ENCODE measurements around the gene CDH4. TPM values are rescaled to one million over a fixed set of nuclear protein-coding genes. Genes with fewer than 3 reads are reported as not detected.

The CDH4 gene
- total and polyA plus RNA-seq, 5 donors from 2014 or later, result 0.07 to 0.69 (median 0.49) TPM; not detected in 1

DNA sequence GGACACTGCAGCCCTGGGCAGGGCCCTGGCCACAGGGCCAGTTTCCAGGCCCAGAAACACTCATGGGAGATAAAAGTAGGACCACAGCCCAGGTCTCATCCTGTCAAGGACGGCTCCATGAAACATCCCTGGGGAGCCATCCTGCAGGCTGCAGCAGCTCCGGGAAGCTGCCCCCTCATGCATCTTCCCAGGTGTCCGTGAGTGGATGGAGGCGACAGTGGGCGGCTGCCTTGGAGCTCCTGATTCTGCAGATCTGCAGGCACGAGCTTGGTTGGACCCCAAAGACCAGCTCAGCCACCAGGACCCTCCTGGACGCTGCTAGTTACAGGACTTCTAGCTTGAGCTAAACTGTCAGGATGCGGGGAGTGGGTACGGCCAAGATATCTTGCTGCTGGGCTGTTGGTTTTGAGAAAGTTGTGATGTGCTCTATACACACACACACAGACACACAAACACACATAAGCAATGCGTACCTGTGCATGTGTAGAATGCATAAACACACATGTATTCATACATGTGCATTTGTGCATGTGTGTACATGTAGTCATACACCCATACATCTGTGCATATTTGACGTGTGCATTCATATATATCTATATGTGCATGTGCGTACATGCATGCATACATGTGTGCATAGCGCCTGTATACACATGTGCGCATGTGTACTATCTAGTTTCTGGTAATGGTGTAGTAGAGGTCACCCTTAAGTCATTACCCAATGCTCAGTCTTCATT is 515.9 kb downstream of the CDH4 start:
- Histone ChIP-seq H3K4me3 (ENCODE audit: low read depth, low read length) (no peak overlapping the region), H3K27me3 (ENCODE audit: control insufficient read depth, insufficient read depth, low read length) (no peaks in the 10 kb centered on the region), H3K4me1 (ENCODE audit: control insufficient read depth, insufficient read depth, low read length, poor library complexity, severe bottlenecking) (no peaks in the 10 kb centered on the region), H3K27ac (ENCODE audit: insufficient read depth, low read length, poor library complexity, severe bottlenecking) (no peak overlapping the region), H3K9me3 (ENCODE audit: control insufficient read depth in 2 of 2, low read length in 2 of 2) (no peaks in the 10 kb centered on the region), H3K36me3 (ENCODE audit: control insufficient read depth, insufficient read depth, low read length) (no peaks in the 10 kb centered on the region)
- no peak overlapping the region for H3K4me3 Mint-ChIP-seq
- ATAC-seq (ENCODE audit: low read depth in 2 of 2) (no peak), DNase-seq (no peak)
- no peaks in the 10 kb centered on the region for H3K4me1 Mint-ChIP-seq
- H3K36me3 Mint-ChIP-seq, result no peaks in the 10 kb centered on the region
- no peaks in the 10 kb centered on the region for H3K27me3 Mint-ChIP-seq
- H3K27ac Mint-ChIP-seq, result no peak overlapping the region
- peaks cover 0 to 2% (median 0%) of the 10 kb centered on the region in 7 donors for H3K9me3 Mint-ChIP-seq

GRCh38 chr20:61768571-61769285 is 516.7 kb downstream of the CDH4 start:
- H3K4me3 Mint-ChIP-seq, result no peak overlapping the region
- H3K9me3 Mint-ChIP-seq, result peaks cover 0 to 2% (median 0%) of the 10 kb centered on the region in 7 donors
- H3K4me3 ChIP-seq (ENCODE audit: low read depth, low read length), result no peak overlapping the region
- H3K27ac Mint-ChIP-seq, result no peak overlapping the region
- no peaks in the 10 kb centered on the region for H3K9me3 ChIP-seq (ENCODE audit: control insufficient read depth in 2 of 2, low read length in 2 of 2)
- no peaks in the 10 kb centered on the region for H3K36me3 ChIP-seq (ENCODE audit: control insufficient read depth, insufficient read depth, low read length)
- H3K27me3 Mint-ChIP-seq, result no peaks in the 10 kb centered on the region
- no peak for DNase-seq
- no peaks in the 10 kb centered on the region for H3K4me1 ChIP-seq (ENCODE audit: control insufficient read depth, insufficient read depth, low read length, poor library complexity, severe bottlenecking)
- H3K27ac ChIP-seq (ENCODE audit: insufficient read depth, low read length, poor library complexity, severe bottlenecking), result no peak overlapping the region
- no peak for ATAC-seq (ENCODE audit: low read depth in 2 of 2)
- no peaks in the 10 kb centered on the region for H3K4me1 Mint-ChIP-seq
- no peaks in the 10 kb centered on the region for H3K27me3 ChIP-seq (ENCODE audit: control insufficient read depth, insufficient read depth, low read length)
- no peaks in the 10 kb centered on the region for H3K36me3 Mint-ChIP-seq

- no peaks in the 10 kb centered on the region for H3K4me1 ChIP-seq (ENCODE audit: control insufficient read depth, insufficient read depth, low read length, poor library complexity, severe bottlenecking)
- no peaks in the 10 kb centered on the region for H3K27me3 ChIP-seq (ENCODE audit: control insufficient read depth, insufficient read depth, low read length)
- H3K4me1 Mint-ChIP-seq, result no peaks in the 10 kb centered on the region
- H3K9me3 Mint-ChIP-seq, result peaks cover 0 to 2% (median 0%) of the 10 kb centered on the region in 7 donors
- no peak overlapping the region for H3K27ac Mint-ChIP-seq
- no peak overlapping the region for H3K27ac ChIP-seq (ENCODE audit: insufficient read depth, low read length, poor library complexity, severe bottlenecking)
- no peaks in the 10 kb centered on the region for H3K36me3 ChIP-seq (ENCODE audit: control insufficient read depth, insufficient read depth, low read length)
- no peak overlapping the region for H3K4me3 Mint-ChIP-seq
- H3K36me3 Mint-ChIP-seq, result no peaks in the 10 kb centered on the region
- H3K27me3 Mint-ChIP-seq, result no peaks in the 10 kb centered on the region
- no peak overlapping the region for H3K4me3 ChIP-seq (ENCODE audit: low read depth, low read length)
- no peak for ATAC-seq (ENCODE audit: low read depth in 2 of 2)
- no peak for DNase-seq
- no peaks in the 10 kb centered on the region for H3K9me3 ChIP-seq (ENCODE audit: control insufficient read depth in 2 of 2, low read length in 2 of 2)
These were observed 517.3 kb downstream of the CDH4 start for GRCh38 chr20:61769286-61769832.

GRCh38 chr20:61770113-61770585 is 518.1 kb downstream of the CDH4 start:
- Mint-ChIP-seq H3K4me1 (no peaks in the 10 kb centered on the region), H3K4me3 (no peak overlapping the region), H3K27me3 (peaks cover 6% of the 10 kb centered on the region), H3K36me3 (no peaks in the 10 kb centered on the region), H3K9me3 (no peaks in the 10 kb centered on the region), H3K27ac (peak overlapping the region in 1 of 3 donors; percentile 26)
- Histone ChIP-seq H3K9me3 (ENCODE audit: control insufficient read depth in 2 of 2, low read length in 2 of 2) (no peaks in the 10 kb centered on the region), H3K4me1 (ENCODE audit: control insufficient read depth, insufficient read depth, low read length, poor library complexity, severe bottlenecking) (no peaks in the 10 kb centered on the region), H3K4me3 (ENCODE audit: low read depth, low read length) (no peak overlapping the region), H3K36me3 (ENCODE audit: control insufficient read depth, insufficient read depth, low read length) (no peaks in the 10 kb centered on the region), H3K27ac (ENCODE audit: insufficient read depth, low read length, poor library complexity, severe bottlenecking) (no peak overlapping the region), H3K27me3 (ENCODE audit: control insufficient read depth, insufficient read depth, low read length) (no peaks in the 10 kb centered on the region)
- DNase-seq, result no peak
- ATAC-seq (ENCODE audit: low read depth in 2 of 2), result no peak

DNA sequence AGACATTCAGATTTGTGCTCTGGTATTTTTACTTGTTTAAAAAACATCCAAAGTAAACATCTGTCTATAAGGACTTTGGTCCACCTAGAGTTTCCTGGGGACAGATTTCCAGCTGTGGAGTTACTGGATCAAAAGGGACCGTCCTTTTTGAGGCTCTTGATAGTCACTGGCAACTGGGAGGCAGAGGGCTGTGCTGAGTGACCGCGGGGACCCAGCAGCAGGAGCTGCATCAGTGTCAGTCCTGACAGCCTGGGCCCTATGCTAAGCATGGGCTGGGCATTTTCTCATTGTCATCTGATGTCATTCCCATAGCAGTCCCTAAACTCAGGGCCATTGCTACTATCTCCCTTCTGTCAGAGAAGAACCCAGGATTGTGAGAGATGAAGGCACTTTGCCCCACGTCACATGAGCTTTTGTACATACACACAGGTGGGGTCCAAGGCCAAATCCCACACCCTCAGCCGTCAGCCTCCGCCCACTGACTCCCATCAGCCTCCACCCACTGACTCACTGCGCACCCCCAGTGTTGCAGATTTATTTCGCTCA is 519.8 kb downstream of the CDH4 start:
- ATAC-seq (ENCODE audit: low read depth in 2 of 2) (no peak), DNase-seq (no peak)
- Histone ChIP-seq H3K36me3 (ENCODE audit: control insufficient read depth, insufficient read depth, low read length) (no peaks in the 10 kb centered on the region), H3K27me3 (ENCODE audit: control insufficient read depth, insufficient read depth, low read length) (no peaks in the 10 kb centered on the region), H3K9me3 (ENCODE audit: control insufficient read depth in 2 of 2, low read length in 2 of 2) (no peaks in the 10 kb centered on the region), H3K4me1 (ENCODE audit: control insufficient read depth, insufficient read depth, low read length, poor library complexity, severe bottlenecking) (no peaks in the 10 kb centered on the region), H3K27ac (ENCODE audit: insufficient read depth, low read length, poor library complexity, severe bottlenecking) (no peak overlapping the region), H3K4me3 (ENCODE audit: low read depth, low read length) (no peak overlapping the region)
- Mint-ChIP-seq H3K36me3 (no peaks in the 10 kb centered on the region), H3K27ac (no peak overlapping the region), H3K4me3 (no peak overlapping the region), H3K4me1 (no peaks in the 10 kb centered on the region), H3K9me3 (peaks cover 0 to 3% (median 0%) of the 10 kb centered on the region in 7 donors), H3K27me3 (peaks cover 6% of the 10 kb centered on the region)

DNA sequence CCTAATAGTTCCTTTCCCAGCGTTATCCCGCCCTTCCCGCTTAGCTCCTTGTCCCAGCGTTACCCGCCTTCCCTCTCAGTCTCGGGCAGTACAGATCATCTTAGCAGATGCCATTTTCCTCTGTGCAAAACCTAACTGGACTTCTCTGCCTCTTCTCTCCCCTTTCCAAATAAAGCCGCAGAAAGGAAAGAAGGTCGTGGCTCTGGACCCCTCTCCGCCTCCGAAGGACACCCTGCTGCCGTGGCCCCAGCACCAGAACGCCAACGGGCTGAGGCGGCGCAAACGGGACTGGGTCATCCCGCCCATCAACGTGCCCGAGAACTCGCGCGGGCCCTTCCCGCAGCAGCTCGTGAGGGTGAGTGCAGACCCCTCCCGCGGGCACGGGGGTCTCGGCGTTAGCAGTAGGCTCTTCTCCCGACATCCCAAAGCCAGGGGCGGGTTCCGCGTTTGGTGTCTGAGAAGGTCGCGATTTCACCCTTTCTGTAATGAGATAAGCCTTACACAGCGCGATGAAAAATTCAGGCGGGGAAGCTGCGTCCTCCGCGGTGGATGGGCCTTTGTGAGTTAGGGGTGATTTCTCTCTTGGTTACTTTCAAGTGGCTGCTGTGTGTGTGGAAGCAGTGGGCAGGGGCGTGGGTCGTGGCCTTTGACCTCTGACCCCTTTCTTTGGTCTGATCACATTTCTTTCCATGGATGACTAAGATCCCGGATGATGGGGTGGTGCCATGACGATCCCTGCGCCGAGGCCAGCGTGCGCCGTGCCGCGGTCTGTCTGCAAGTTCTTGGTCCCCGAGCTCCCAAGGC is 521.0 kb downstream of the CDH4 start:
- H3K36me3 ChIP-seq (ENCODE audit: control insufficient read depth, insufficient read depth, low read length), result no peaks in the 10 kb centered on the region
- Mint-ChIP-seq H3K27me3 (peaks cover 6% of the 10 kb centered on the region), H3K36me3 (no peaks in the 10 kb centered on the region), H3K9me3 (peaks cover 0 to 3% (median 0%) of the 10 kb centered on the region in 7 donors), H3K4me1 (no peaks in the 10 kb centered on the region), H3K4me3 (no peak overlapping the region), H3K27ac (no peak overlapping the region)
- no peaks in the 10 kb centered on the region for H3K27me3 ChIP-seq (ENCODE audit: control insufficient read depth, insufficient read depth, low read length)
- ATAC-seq (ENCODE audit: low read depth in 2 of 2) (no peak), DNase-seq (no peak)
- H3K27ac ChIP-seq (ENCODE audit: insufficient read depth, low read length, poor library complexity, severe bottlenecking), result no peak overlapping the region
- no peaks in the 10 kb centered on the region for H3K4me1 ChIP-seq (ENCODE audit: control insufficient read depth, insufficient read depth, low read length, poor library complexity, severe bottlenecking)
- no peak overlapping the region for H3K4me3 ChIP-seq (ENCODE audit: low read depth, low read length)
- no peaks in the 10 kb centered on the region for H3K9me3 ChIP-seq (ENCODE audit: control insufficient read depth in 2 of 2, low read length in 2 of 2)

DNA sequence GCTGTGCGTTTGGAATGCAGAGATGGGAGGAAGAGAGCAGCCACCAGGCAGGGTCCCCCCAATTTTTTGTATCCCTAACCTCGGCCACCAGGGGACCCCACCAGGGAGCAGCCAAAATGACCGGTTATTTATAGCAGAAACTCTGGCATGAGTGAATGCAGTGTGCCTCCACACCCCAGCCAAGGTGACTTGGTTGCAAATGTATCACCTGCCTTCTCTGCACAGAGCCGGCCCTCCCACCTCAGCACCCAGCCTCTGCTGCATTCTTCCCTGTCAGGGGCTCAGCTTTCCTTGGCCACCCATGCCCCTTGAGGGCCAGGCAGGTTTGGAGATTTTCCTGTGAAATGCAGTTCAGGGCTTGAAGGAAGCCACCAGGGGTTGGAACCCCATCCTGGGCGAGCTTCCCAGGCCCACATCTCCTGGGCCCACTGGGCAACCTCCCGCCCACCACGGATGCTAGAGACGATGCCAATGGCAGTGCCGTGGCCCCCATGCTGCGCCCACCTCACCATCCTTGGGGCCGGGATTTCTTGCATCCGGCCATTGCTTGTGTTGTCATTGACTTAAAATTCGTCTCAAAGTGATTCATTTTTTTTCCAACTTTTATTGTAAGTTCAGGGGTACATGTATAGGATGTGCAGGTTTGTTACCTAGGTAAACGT is 522.0 kb downstream of the CDH4 start:
- H3K4me1 Mint-ChIP-seq, result no peaks in the 10 kb centered on the region
- ATAC-seq (ENCODE audit: low read depth in 2 of 2), result no peak
- H3K27ac Mint-ChIP-seq, result no peak overlapping the region

More for the DNA sequence above, 522.0 kb downstream of the CDH4 start:
- no peaks in the 10 kb centered on the region for H3K9me3 ChIP-seq (ENCODE audit: control insufficient read depth in 2 of 2, low read length in 2 of 2)
- Mint-ChIP-seq H3K9me3 (peaks cover 0 to 4% (median 0%) of the 10 kb centered on the region in 7 donors), H3K27me3 (peaks cover 6% of the 10 kb centered on the region), H3K4me3 (no peak overlapping the region), H3K36me3 (no peaks in the 10 kb centered on the region)
- no peak for DNase-seq
- H3K4me3 ChIP-seq (ENCODE audit: low read depth, low read length), result no peak overlapping the region
- no peaks in the 10 kb centered on the region for H3K27me3 ChIP-seq (ENCODE audit: control insufficient read depth, insufficient read depth, low read length)
- H3K36me3 ChIP-seq (ENCODE audit: control insufficient read depth, insufficient read depth, low read length), result no peaks in the 10 kb centered on the region
- H3K27ac ChIP-seq (ENCODE audit: insufficient read depth, low read length, poor library complexity, severe bottlenecking), result no peak overlapping the region
- no peaks in the 10 kb centered on the region for H3K4me1 ChIP-seq (ENCODE audit: control insufficient read depth, insufficient read depth, low read length, poor library complexity, severe bottlenecking)

Data from CD4-positive, CD25-positive, alpha-beta regulatory T cell (primary cell).